NOMO-1 treated with DMSO at 0.1 percent for 48 hours (cell line): ENCODE measurements around the gene ITPR3.
A peak's percentile ranks its signal among the peaks of the same experiment; 100 is the strongest.

Experiments used
- DNase-seq: peaks from one replicate; lab custom pipeline; 2025; ENCODE audit not compliant: unreplicated experiment; lab: John Stamatoyannopoulos, UW

ITPR3 gene

GRCh38 chr6:33712914-33713313, 91.8 kb downstream of the ITPR3 start:
- no peak for DNase-seq

GRCh38 chr6:33713786-33714185, 92.7 kb downstream of the ITPR3 start:
- DNase-seq: no peak

GRCh38 chr6:33714385-33715040, 93.4 kb downstream of the ITPR3 start:
- no peak for DNase-seq

GRCh38 chr6:33716379-33716778, 95.3 kb downstream of the ITPR3 start:
- DNase-seq: no peak

GRCh38 chr6:33716890-33717632, 95.9 kb downstream of the ITPR3 start:
- no peak for DNase-seq

GRCh38 chr6:33717934-33718455, 96.9 kb downstream of the ITPR3 start:
- DNase-seq: no peak

- peak; percentile 74 for DNase-seq
Observed at GRCh38 chr6:33718713-33719112, 97.6 kb downstream of the ITPR3 start.

- DNase-seq: no peak
Observed at GRCh38 chr6:33719326-33719987, 98.3 kb downstream of the ITPR3 start.

- peak; percentile 20 for DNase-seq
Observed at GRCh38 chr6:33720998-33721397, 99.9 kb downstream of the ITPR3 start.

GRCh38 chr6:33721508-33721907, 100.4 kb downstream of the ITPR3 start:
- no peak for DNase-seq

GRCh38 chr6:33722103-33722623, 101.0 kb downstream of the ITPR3 start:
- no peak for DNase-seq

- DNase-seq: no peak
Observed at GRCh38 chr6:33723371-33724085, 102.4 kb downstream of the ITPR3 start.

GRCh38 chr6:33724102-33725023, 103.2 kb downstream of the ITPR3 start:
- no peak for DNase-seq

GRCh38 chr6:33725222-33725621, 104.1 kb downstream of the ITPR3 start:
- no peak for DNase-seq

GRCh38 chr6:33725891-33726673, 105.0 kb downstream of the ITPR3 start:
- no peak for DNase-seq

- no peak for DNase-seq
Observed at GRCh38 chr6:33726696-33727095, 105.6 kb downstream of the ITPR3 start.

- DNase-seq: no peak
Observed at GRCh38 chr6:33727126-33727525, 106.0 kb downstream of the ITPR3 start.

- no peak for DNase-seq
Observed at GRCh38 chr6:33727932-33728331, 106.8 kb downstream of the ITPR3 start.

GRCh38 chr6:33728438-33728837, 107.3 kb downstream of the ITPR3 start:
- no peak for DNase-seq
